ENCODE data around the gene TMEM220. TPM values are rescaled to one million over a fixed set of nuclear protein-coding genes. Genes with fewer than 3 reads are reported as not detected.
"Not testable (repeated sequence)": the region's sequence is repeated elsewhere in the genome, so short reads cannot be mapped to it uniquely, and the experiment has no call there.

The TMEM220 gene
- total RNA-seq, 1 donor from 2014 or later = 0.84 TPM

DNA sequence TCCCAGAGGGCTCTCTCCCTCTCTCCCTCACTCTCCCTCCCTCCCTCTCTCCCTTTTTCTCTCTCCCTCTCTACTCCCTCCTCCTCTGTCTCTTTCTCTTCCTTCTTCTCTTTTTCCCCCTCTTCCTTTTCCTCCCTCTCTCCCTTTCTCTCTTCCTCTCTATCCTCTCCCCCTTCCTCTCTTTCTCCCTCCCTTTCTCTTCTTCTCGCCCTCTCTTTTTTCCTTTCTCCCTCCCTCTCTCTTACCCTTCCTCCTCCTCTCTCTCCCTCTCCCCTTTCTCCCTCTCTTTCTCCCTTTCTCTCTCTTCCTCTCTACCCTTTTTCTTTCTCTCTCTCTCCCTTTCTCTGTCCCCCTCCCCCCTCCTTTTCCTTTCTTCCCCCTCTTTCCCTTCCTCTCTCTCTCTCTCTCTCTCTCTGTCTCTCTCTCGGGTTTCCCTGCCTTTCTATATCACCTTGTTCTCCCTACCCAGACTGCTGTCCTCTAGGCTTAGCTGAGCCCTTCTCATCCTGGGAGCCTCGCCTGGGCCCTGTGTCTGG lies 25.8 kb upstream of the TMEM220 start:
- intact Hi-C loops (cut with micrococcal nuclease) = no loop called here

DNA sequence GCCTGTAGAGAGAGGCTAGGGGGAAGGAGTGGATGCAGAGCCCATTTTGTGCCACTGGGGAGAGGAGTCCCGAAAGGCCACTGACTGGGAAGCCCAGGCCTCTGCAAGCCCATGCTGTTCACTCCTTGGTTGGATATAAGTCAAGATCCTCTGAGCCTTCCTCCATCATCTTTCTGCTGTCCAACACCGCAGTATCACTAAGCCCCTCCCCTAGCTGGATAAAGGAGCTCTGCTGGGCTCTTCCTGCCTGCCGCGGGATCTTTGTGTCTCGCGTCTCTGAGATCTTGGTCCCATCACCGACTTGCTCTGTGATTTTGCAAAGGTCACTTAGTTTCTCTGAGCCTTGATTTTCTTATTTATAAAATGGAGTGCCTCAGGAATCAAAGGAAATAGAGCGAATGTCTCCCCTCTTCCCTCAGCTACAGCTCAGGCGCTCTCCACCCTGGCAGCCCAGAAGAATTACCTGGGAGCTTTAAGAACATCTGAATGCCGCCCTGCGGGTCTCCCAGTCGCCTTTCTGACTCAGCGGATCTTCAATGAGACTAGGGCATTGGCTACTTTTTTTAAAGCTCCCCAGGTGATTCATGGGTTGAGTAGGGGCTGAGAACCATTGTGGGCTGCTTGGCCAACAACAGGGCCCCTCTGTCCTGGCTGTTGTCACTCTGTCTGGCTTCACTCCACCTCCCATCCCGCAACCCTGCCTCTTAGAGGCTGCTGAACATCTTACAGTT lies 25.2 kb upstream of the TMEM220 start:
- intact Hi-C loops (cut with micrococcal nuclease) = no loop called here

DNA sequence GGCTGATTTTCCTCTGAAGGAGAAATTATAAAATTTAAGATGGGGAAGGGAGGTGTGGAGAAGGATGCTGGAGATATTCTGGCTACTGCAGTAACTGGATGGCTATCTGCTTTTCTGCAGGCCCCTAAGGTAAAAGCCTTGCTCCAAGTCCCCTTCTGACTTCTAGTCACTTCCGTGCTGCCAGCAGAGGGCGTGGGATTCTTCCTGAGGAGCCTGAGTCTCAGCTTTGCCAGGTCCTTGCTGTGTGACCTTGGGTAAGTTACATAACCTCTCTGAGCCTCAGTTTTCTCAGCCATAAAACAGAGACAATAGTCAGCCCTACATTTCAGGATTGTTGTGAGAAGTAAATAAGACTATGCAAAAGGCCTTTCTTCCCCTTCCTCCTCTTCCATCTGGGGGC lies 24.3 kb upstream of the TMEM220 start:
- intact Hi-C loops (cut with micrococcal nuclease) = no loop called here

DNA sequence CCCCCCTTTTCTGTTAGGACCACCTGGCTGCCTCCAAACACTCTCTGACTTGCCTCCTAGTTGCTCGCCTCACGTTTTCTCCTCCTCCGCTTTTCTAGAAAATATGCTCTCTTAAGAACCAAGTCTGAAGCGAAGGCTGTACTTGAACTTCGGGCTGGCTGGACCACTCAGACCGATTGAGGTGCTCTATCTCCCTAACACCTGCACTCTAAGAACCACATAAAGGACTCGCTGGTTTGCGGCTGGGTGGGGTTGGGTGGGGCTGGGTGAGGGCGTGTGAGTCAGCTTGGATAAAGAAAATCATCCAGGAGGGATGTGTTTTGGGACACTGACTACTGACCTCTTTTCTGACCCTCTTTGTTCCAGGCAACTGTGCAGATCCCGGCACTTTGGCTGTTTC lies 22.9 kb upstream of the TMEM220 start:
- intact Hi-C loops (cut with micrococcal nuclease) = no loop called here

DNA sequence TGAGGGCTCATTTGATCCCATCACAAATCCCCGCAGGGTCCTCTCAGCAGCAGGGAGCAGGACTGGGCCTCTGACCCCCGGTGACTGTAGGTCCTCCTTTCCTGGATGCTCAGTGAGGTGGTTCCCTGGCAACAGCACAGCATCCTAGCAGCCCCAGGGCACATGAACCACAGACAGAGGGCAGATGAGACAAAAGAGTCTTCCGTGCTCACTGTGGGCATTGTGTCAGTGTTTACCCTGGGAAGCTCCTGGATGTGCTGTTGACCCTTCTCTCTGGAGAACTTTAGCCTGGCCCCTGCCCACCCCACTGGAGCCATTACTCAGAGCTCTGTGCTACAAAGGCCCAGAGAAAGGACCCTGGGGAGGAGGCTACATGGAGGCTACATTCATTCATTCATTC lies 21.7 kb upstream of the TMEM220 start:
- intact Hi-C loops (cut with micrococcal nuclease) = no loop called here

DNA sequence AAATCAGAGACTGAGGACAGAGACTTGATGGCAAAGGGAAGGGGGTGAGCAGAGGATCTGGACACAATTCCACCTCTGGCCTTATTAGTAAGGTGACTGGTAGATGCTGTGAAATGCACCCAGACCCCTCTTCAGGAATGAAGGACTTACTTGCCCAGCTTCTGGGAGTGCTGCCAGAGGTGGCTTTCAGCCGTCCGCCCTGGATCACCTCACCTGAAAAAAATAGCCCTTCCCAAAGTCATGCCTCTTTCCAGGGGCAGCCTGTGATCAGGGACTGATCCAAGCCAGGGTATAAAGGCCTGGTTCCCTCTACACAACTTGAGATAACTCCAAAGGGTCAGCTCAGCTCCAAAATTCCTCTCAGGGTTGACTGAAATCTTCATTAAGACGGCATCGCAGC lies 20.4 kb upstream of the TMEM220 start:
- intact Hi-C loops (cut with micrococcal nuclease) = no loop called here

DNA sequence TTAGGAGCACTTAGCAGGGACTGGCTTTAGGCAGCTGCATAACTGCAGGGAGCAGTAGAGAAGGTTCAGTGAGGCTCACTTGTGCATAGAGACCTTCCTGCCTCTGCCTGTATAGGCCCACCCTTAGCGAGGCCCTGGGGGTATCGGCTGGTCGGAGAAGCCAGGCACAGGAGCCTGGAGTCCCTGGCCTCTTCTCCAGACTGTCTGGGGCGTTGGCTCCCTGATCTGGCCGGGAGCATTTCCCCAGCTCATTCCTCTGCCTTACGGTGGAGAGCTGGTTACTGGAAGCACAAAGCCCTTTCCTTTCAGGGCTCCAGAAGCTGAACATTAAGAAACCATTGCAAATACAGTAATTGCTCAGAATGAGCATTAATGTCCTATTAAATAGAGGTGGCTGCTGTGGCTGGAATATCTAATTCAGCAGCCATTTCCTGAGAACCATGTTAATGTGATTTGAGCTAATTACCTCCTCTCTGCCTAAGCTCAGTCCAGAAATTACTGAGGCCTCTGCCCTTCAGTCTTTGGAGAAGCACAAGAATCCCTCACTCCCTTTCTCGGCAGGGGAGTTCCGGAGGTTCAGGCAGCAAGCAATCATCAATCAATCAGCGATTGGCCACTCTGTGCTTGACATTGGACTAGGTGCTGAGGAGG lies 18.8 kb upstream of the TMEM220 start:
- intact Hi-C loops (cut with micrococcal nuclease) = no loop called here

DNA sequence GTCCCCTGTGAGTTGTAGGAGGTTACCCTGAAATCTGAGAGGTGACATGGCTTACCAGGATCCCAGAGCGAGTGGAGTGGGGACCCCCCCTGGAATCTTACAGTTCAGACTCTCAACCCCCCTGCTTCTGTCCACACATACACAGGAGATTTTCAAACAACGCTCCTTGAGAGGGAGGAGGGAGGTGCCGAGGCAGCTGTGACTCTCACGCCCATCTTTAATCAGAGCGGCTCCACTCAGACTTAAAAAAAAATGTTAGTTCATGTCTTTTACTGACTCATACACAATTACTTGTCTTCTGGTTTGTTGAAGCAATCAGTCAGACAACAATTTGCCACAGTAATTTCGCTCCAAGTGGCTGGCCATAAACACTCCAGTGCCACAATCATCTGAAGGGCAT lies 15.4 kb upstream of the TMEM220 start:
- intact Hi-C loops (cut with micrococcal nuclease) = no loop called here

DNA sequence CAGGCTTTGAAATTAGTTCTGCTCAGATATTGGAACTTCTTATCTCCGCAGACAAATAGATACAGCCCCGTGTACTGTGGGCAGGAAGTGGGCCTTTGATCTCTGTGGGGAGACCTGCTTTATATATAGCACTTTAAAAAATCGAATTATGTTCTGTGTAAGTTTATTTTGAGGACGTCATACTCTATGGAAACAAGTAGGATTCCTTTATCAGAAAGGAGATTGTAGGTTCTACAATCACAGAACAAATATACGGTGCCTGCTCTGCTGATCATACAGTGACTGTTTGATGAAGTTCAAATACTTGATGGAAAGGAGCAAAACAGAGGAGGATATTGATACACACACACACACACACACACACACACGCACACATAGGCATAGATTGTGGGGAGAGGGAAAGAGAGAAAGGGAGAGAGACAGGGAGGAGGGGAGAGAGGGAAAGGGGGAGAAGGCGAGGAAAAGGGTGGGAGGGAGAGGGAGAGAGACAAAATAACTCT lies 14.7 kb upstream of the TMEM220 start:
- intact Hi-C loops (cut with micrococcal nuclease) = no loop called here

DNA sequence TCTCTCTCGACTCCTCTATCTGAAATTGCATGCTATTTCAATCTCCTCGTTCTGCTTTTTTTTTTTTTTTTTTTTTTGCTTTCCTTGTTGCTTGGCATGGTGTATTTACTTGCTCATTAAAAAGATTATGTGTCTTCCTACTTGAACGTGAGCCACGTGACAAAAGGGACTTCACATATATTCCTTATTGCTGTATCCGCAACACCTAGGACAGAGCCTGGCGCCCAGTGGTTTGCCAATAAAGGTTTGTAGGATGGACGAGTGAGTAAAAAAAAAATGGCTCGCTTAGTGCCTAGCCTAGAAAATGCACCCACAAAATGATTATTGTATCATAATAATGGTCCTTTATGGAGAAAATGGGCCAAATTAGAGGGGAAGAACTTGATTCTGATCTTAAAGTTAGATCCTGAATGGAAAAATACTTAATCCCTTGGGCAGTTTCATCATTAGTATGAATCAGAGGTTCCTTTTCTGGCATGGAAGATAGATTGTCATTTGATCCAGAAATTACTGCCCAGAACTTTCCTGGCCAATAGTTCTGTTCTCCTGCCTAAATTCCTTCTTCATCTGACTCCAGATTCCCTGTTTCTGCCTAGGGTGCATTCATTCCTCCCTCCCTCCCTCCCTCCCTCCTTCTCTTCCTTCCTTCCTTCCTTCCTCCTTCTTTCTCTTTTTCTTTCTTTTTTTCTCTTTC lies 13.6 kb upstream of the TMEM220 start:
- intact Hi-C loops (cut with micrococcal nuclease) = no loop called here

DNA sequence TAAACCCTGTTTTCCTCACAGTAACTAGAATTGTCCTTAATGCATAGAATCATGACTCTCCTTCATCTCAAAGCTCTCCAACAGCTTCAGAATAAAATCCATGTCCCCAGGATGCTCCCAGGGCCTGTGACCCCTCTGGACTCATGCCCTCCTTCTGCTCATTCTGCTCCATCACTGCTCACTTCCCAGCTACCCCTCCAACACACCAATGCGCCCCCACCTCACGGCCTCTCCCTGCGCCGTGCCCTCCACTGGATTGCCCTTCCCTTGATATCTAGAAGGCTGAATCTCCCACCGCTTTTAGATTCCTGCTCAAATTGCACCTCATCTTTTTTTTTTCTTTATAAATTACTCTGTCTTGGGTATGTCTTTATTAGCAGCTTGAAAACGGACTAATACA lies 12.6 kb upstream of the TMEM220 start:
- intact Hi-C loops (cut with micrococcal nuclease) = no loop called here

DNA sequence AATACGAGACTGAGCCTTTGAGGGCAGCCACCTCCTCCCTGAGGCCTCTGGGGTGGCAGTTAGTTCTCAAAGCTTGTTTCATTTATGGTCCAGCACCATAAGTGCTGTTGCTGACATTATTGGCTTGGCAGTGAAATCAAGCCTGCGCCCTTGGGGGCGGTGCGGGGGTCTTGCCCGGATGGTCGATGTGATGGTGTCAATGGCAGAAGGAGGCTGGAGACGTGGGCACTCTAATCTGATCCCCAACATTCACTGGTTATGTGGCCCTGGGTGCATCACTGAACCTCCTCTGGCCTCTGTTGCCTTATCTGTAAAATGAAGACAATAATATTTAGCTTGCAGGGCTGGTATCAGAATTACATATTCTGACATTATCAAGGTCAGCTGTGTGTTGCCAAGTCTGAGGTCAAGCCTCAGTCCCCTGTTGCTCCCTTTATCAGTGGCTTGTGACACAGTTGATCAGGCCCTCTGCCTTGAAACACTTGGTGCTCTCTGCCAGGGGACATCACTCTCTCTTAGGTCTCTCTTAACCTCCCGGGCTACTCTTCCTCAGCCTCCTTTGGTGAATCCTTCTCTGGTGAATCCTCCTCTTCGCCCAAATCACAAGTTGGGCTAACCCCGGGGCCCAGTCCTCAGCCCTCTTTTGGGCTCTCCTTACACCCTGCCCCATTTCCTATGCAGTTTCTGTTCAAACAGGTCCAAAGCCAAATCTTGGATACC lies 11.8 kb upstream of the TMEM220 start:
- intact Hi-C loops (cut with micrococcal nuclease) = no loop called here

DNA sequence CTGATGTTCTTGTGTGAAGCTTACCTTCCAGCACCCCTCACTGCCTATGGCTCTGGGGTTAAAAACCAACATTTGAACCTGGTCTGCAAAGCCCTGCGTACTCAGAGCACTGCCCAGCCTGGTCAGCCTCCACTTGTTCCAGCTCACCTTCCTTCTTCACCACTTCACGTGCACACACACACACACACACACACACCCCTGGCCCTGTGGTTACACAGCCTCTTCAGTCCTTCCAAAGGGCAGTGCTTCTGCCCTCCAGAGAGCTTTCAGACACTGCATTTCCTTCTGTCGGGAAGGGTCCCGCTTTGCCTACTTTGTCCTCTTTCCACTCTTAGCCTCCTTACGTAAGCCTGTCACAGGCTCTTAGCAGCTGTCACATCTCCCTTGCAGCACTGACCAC lies 9.6 kb upstream of the TMEM220 start:
- intact Hi-C loops (cut with micrococcal nuclease) = no loop called here

DNA sequence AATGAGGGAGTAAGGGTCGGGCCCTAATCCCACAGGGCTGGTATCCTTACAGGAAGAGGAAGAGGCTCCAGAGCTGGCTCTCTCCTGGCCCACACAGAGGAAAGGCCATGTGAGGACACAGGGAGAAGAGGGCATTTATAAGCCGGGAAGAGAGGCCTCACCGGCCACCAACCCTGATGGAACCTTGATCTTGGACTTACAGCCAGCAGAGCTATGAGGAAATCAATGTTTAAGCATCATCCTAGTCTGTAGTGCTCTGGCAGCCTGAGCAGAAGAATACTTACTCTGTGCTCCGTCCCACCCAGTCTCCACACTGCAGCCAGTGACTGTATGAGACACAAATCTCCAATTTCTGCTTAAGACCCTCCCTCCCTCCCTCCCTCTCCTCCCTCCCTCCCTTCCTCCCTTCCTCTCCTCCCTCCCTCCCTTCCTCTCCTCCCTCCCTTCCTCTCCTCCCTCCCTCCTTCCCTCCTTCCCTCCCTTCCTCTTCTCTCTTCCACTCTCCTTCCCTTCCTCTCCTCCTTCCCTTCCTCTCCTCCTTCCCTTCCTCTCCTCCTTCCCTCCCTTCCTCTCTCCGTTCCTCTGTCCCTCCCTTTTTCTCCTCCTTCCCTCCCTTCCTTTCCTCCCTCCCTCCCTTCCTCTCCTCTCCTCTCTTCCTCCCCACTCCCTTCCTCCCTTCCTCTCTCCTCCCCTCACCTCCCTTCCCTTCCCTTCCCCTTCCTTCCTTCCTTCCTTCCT lies 8.9 kb upstream of the TMEM220 start:
- intact Hi-C loops (cut with micrococcal nuclease) = no loop called here

DNA sequence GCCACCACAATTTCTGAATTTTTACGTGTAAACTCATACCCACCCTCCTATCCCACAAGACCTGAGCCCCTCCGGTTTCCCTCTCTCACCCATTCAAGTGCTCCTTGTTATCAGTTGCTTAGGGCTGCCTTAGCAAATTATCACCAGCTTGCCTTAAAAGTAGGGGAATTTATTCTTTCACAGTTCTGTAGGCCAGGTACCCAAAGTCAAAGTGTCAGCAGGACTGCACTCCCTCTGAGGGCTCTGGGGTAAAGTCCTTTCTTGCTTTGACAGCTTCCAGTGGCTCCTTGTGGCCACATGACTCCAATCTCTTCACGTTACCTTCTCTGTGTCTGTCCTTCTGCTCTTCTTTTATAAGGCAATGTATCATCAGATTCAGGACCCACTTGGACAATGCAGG lies 7.9 kb upstream of the TMEM220 start:
- intact Hi-C loops (cut with micrococcal nuclease) = loop anchor here (2.0 kb wide), 1 partner anchor 107 kb away; no protein-coding TSS in a partner anchor

DNA sequence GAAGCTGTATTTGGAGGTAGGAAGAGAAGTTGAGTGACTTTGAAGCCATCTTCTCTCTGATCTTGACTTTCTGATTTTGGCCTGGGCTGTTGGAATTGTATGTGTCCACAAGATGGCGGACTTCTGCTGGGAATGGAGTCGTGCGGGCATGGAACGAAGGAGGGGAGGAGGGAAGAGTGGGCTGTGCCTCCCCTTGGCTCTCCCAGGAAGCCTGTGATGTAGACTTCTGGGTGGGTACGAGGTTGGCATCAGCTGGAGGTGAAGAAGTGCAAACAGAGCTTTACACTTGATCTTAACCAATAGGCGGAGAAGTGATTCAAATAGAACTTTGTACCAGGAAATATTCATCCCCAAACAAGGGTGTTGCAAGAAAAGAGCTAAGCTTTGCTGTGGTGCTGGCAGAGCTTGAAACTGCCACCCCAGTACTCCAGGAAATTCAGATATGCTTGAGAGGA lies 7.4 kb upstream of the TMEM220 start:
- intact Hi-C loops (cut with micrococcal nuclease) = loop anchor here (2.0 kb wide), 1 partner anchor 108 kb away; no protein-coding TSS in a partner anchor

DNA sequence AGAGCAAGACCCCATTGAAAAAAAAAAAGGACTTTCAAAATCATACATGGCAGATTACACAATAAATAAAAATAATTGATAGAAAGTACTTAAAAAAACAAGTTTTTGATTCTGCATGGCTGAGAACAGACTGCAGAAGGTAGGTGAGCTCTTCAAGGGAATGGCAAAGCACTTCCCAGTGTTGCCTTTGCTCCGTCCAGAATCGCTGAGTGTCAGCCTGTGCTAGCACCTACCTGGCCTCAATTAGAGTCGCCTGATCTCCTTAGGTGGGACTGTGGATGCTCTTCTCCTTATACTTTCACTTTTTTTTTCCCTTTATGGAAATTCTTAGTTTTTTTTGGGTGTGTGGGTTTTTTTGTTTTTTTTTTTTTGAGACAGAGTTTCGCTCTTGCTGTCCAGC lies 6.0 kb upstream of the TMEM220 start:
- intact Hi-C loops (cut with micrococcal nuclease) = loop anchor here (2.0 kb wide), 1 partner anchor 109 kb away; no protein-coding TSS in a partner anchor

DNA sequence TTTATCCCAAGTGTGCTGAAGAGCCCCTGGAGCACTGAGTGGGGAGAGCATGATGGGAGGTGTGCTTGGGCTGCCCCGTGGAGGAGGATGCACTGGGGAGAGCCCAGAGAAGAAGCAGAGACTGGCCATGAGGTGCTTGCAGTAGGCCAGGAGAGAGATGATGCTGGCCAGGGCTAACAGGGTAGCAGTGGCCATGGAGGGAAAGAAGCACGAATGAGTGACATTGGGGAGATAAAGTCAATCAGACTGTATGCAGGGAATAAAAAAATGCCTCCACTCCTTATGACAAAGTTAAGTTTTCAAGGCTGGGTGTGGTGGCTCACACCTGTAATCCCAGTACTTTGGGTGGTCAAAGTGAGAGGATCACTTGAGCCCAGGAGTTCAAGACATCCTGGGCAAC lies 5.4 kb upstream of the TMEM220 start:
- intact Hi-C loops (cut with micrococcal nuclease) = no loop called here

DNA sequence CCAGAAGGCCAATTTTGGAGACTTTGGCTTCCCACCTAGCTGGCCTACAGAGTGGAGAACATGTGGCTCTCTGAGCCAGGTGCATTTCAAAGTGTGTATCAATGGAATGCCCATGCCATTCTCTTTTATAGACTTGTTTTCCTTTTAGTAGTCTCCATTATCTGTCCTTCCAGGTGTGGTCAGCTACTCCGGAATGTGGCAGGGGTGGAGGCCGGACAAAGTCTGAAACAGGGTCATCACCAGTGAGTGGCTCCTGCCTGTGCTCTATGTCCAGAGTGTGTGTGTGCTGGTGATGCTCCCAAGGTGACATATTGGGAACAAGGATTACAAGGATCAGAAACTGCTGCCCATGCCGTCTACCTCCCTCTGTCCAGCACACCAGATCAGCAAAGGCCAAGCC lies 3.8 kb upstream of the TMEM220 start:
- intact Hi-C loops (cut with micrococcal nuclease) = no loop called here

DNA sequence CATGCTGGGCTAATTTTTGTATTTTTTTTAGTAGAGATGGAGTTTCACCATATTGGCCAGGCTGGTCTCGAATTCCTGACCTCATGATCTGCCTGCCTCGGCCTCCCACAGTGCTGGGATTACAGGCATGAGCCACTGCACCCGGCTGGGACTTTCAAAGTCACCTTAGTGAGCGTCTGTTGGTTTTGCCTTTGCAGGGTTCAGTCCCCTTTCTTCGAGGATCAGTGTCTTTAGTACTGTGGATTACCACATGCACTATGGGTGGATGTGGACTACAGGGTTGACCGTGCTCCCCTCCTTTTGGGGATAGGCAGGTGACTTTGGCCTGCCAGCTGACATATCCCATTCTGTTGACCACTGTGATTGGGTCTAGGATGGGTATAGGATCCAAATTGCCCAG lies 2.3 kb upstream of the TMEM220 start:
- intact Hi-C loops (cut with micrococcal nuclease) = not testable (repeated sequence)

Measured in T-helper 2 cell treated with Interferon-gamma antibody and Interleukin-4, amounts not matched to agents 100 ng/mL and 5 ng/mL, for 36 hours (primary cell).